RPMI7951 (cell line): ENCODE measurements around the gene DCANP1. TPM values are rescaled to one million over a fixed set of nuclear protein-coding genes. Genes with fewer than 3 reads are reported as not detected.

ENCODE experiments used
- DNase-seq: peaks from one replicate; pipeline ENCODE4 v3.0.0-alpha.2; 2012; ENCODE audit warnings: low read depth
- total RNA-seq: library from RNA; depleted of rRNA; stranded (reverse); fragments of >200 nt; shearing (Covaris generic); gene quantifications from 2 replicates; pipeline ENCODE4 v1.2.3, GENCODE V29; 2014

Gene DCANP1
- total RNA-seq, 1 experiment from 2014 or later: not detected

GRCh38 chr5:135441350-135441831, 5.8 kb downstream of the DCANP1 start:
- no peak for DNase-seq

- DNase-seq: no peak
Observed at GRCh38 chr5:135440916-135441315, 6.2 kb downstream of the DCANP1 start.

DNA sequence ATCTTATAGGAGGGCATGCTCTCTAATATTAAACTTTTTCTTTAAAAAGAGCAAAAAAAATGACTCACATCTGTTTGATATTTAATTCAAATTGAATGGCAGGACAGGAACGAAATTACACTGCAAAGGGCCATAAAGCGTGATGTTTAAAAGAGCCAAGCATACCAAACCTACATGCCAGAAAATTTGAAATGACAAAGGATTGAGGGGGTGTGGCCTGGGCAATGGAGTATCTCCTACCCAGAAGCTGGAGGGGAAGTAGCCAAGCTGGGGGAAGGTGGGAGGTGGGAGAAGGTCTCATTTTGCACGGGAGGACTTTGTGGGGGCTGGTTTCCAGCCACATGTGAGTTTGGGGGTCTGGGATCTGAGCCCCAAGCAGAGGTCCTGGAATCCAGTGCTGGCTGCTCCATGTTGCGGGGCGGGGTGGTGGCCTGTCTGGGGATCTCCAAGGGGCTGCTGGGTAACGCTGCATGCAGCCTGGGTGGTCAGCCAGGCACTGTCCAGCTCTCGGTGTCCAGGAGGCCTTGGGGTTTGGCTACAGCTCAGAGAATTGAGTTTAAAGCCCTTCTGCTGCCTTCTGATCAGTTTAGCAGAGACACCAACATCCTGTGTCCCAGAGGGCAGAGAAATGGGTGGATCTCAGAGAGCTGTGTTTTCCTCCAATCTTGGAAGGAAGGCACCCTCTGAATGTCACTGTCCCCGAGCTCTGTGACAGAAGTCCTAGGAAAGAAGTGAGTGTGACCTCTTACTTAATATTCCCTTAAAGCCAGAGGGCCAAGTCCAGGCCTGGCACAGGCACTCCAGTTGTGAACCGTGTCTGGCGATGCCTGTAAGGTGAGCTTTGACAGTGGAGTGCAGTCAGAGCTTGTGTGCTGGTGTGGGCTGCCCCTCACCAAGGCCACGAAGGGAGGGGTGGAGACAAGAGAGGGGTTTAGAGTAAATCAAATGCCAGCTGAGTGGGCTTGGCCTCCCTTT, 7.6 kb downstream of the DCANP1 start:
- DNase-seq: no peak

- DNase-seq: no peak
Observed at GRCh38 chr5:135438636-135439221, 8.4 kb downstream of the DCANP1 start.

GRCh38 chr5:135437796-135438560, 9.2 kb downstream of the DCANP1 start:
- peak; percentile 97 for DNase-seq

- DNase-seq: peak; percentile 87
Observed at GRCh38 chr5:135437422-135437795, 9.7 kb downstream of the DCANP1 start.

DNA sequence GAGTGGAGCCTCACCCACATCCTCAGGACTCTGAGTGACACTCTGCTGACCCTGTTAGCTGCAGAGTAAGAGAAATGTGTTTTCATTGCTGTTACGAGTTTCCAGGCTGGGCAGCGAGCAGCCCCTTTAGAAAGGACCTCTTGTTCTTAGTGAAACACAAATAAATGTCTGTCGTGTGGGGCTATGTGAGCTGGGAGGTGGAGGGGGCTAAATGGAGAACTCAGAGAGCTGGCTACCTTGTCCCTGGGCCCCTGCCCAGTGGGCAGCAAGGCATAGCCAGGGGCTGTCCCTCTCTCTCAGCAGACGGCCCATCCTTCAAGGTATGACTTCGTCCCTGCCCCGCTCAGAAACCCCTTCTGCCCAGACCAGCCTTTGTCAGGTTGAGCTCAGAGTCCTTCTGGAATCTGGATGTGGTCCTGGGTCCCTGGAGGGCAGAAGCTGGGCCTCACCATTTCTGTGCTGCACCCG, 10.2 kb downstream of the DCANP1 start:
- DNase-seq: no peak

GRCh38 chr5:135435467-135436330, 11.4 kb downstream of the DCANP1 start:
- DNase-seq: no peak

GRCh38 chr5:135434591-135435466, 12.3 kb downstream of the DCANP1 start:
- DNase-seq: peak; percentile 89

- peak; percentile 63 for DNase-seq
Observed at GRCh38 chr5:135433681-135434426, 13.3 kb downstream of the DCANP1 start.

DNA sequence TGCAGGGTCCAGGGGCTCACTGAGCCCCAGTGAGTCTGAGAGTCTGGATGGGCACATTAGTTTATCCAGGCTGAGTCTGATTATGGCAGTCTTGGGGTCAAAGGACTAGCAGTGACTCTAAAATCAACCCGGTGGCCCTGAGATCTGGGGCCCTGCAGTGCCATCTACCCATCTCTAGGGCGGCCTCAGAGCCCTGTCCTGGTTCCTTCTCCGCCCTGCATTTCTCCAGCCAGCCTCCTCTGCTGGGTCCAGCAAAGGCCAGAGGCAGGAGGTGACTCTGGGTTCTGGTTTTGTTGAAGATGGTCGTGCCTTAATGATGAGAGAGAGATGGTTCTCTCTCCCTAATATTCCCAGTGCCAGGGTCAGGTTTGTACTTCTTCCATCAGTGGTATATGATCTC, 15.0 kb downstream of the DCANP1 start:
- DNase-seq: no peak

DNA sequence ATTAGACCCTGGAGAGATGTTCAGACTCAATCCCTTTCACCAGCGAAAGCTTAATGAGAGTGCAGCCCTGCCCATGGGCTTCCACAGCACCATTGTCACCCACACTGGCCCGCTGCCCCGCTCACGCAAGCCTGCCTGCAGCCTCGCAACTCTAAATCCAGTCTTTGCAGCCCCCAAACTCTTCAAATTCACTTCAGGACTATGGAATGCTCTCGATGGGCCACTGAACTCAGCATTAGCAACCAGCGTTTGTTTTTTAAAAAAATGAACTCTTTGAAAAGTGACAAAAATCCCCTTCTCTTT, 17.1 kb downstream of the DCANP1 start:
- no peak for DNase-seq

- no peak for DNase-seq
Observed at GRCh38 chr5:135429301-135430134, 17.6 kb downstream of the DCANP1 start.

- no peak for DNase-seq
Observed at GRCh38 chr5:135428586-135428985, 18.6 kb downstream of the DCANP1 start.

DNA sequence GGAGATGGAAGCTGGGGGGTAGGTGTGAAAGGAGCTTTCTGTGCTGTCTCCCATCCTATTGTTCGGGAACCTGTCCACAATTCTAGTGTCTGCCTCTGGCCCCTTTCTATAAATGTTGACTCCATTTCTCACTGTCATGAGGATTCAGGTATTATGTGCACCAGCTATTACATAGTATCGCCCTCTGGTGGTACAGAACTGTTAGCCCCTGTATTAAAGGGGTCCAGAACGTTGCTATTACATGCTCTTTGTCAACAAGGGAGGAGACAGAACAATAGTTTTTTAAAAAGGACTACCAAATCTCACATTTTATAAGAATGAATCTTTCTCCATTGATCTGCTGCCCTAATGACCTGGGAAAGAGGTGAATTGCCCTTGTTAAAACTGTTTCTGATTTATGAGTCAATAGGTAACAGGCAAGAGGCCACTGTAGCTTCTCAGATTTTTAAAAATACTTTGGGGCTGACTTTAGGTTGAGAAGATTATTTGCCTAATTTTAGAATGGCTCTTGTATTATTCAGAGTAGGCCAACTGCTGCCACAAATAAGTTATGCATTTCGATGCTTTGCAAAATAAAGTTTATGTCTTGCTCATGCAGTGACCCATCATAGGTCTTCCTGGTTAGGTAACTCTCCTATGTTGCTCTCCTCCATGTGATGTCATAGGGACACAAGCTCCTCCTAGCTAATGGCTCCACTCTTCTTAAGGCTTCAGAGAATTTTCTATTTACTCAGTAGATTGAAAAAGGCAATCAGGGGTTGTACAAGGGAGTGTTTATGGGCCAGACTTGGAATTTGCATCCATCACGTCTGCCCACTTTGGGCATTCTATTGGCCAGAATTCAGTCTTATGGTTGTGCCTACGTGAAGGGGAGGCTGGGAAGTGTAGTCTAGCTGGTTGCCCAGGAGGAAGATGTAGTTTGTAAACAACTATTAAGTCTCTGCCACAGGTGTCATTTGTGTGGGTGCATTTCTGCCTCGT, 20.8 kb downstream of the DCANP1 start:
- peak; percentile 56 for DNase-seq

- no peak for DNase-seq
Observed at GRCh38 chr5:135425641-135426040, 21.5 kb downstream of the DCANP1 start.

DNA sequence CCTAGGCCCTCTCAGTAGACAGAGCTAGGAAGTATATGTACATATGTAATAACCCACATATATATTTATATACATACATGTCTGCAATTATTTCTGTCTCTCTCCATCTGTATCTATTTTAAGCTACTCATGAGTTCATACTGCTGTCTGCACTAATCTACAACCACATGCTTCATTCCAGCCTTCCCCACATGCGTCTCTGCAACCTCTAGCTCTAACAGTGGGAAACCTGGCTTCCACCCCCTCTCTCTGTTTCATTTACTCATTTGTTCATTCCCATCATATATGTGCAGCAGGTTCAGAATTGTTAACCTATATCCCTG, 23.3 kb downstream of the DCANP1 start:
- no peak for DNase-seq
